HS-27A (cell line): ENCODE data around the gene LIMK2.
"Not testable (repeated sequence)": the region's sequence is repeated elsewhere in the genome, so short reads cannot be mapped to it uniquely, and the experiment has no call there.

Source experiments
- DNase-seq: peaks from one replicate; pipeline ENCODE4 v3.0.0-alpha.2; 2012; ENCODE audit warnings: low read depth, missing footprints

Gene LIMK2

DNA sequence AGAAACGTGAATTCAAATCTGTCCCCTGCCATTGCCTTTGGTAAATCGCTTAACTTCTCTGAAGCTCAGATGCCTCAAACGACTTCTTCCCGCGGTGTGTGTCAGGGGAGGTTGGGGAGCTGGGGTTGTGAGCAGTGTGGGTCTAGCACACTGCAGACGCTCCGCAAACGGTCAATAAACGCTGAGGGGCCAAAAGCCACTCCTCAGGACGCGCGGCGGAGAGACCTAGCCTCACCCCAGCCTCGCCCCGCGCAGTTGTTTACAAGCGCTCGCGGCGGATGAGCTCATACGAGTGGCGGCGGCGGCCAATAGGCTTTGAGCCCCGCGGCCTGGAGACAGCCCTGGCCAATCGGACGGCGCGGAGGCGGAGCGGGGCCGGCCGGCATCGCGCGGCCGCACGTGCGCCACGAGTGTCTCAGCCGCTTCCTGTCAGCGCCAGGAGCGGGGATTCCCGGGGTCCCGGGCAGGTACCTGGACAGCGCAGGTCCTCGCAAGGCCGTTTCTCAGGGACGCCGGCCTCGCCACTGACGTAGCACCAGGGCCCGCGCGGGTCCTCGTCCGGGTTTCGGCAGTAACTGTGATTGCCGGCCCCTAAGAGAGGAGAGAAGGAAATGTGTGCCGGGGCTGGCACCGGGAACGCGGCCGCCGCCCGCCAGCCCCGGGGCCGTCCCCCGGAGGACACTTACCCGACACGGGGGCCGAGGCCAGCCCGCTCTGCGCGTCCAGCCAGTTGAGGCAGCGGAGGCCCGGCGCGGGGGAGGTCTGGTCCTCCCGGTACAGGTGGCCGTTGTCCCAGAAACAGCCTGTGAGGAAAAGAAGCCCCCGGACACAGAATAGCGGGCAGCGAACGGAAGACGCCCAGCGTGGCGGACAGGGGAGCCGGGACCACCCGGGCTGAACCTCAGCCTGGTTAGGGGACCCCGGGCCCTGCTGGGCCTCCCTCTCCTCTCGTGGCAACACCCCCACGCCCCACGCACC lies 78.7 kb downstream of the LIMK2 start:
- DNase-seq, result peak; percentile 36

DNA sequence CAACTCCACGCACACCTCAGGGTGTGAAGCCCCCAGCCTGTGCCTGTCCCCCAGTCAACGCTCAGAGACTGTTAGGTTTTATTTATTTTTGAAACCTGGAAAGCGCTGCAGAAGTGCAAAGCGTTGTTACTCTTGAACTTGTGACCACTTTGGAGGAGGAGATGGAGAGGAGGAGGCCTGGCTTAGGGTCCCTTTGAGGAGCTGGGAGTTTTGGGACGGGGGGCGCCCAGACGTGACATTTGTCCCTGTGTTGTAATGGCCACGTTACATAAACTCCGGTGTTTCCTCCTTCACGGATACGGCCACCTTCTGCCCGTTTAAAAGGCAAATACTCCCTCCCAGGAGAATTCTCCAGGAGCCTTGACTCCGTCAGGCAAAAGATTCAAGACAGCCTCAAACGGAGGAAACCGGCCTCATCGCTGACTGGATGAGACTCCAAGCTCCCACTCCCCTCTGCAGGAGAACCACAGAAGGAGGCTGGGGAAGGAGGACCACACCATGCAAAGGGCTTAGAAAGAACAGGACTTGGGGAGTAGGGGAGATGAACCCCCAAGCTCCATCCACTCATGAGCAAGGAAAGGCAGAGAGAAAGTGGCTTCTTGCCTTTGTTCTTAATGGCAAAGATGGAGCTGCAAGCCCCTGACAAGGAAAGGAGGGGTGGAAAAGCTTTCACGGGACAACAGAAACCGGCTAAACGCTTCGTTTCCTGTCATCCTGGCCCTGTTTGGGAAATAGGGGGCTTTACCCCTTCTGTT lies 79.6 kb downstream of the LIMK2 start:
- no peak for DNase-seq

DNA sequence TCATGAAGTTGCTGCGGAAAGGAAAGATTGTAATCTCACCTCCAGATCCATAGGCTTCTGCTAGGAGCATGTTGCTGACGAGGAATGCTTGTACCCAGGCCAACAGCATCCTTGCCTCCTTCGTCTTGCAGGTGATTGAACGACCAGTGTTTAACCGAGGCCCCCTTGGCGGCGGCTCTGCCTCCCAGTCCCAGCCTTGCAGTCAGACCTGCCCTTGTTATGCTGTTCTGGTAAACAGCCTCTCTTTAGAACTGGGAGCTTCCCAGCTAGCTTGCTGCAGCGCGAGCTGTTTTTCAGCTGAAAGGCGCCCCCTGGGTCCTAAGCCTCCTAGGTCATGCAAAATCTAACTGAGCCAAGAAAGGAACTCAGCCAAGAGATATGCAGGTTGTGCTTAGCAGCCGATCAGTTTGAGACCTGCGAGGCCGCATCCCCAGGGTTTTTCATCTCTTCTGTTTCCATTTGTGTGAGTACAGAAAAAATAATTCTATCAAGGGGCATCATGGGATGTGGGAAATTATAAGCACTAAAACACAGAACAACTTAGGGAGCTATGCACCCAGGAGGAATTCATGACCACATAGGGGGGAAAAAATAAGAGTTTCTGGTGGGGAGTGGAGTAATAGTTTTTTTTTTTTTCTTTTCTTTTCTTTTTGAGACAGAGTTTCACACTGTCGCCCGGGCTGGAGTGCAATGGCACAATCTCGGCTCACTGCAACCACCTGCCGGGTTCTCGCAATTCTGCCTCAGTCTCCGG lies 80.3 kb downstream of the LIMK2 start, which contains the start of gene PIK3IP1:
Gene PIK3IP1 (minus strand): TSS at position 253 of the 754 bp plus-strand sequence. CDS start 144 bp downstream, at position 109.
- peak; percentile 49 for DNase-seq

DNA sequence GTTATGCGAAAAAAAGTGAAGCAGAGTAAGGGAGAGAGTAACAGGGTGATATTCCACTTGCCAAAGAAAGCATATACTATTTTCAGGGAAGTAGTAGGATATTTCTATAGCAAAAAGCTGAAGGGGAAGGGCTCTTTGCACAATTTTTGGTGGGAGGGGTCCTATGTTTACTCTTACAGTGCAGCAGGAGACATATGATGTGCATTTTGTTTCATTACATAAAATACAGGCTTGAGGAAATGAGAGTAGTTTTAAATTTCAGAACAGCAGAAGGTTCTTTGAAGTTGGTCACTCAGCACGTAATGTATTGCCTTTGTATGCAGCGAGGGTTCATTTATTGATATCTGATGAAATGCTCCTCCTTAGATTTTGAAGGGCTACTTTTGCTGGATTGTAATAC lies 83.3 kb downstream of the LIMK2 start:
- DNase-seq, result no peak

DNA sequence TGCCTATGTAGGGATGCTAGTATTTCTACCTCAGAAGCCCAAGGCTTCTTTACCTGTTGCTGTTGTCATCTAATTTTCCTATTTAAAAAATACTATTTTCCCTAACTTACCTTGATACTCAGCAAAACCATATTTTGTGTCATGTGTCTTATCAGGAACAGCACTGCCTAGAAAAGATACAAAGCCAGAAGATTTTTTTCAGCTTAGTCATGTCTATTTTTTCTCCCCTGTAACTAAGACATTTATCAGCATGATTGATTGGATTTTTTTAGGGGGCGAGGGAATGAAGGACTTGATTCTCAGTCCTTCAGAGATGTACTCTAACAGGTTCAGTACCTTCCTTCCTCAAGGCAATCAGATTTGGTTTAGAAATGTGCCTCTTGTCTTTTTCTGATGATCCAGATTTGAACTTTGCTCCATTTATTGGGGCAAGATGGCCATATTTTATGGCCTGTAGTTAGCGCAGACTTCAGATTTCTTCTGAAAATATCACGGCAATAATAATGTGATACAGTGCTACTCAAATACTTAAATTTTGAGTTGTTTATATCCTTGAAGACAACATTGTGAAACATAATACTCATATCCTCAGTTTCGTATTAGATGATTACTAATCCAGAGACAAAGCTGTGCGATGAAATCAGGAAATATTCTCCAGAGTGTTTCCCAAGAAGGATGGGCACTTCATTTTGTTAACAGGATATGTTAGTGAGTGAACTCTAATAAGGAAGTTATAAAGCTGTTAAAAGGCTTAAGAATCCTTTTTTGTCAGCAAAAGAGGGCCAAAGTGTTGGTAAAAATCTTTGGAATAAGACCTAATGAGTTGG lies 83.9 kb downstream of the LIMK2 start:
- no peak for DNase-seq

DNA sequence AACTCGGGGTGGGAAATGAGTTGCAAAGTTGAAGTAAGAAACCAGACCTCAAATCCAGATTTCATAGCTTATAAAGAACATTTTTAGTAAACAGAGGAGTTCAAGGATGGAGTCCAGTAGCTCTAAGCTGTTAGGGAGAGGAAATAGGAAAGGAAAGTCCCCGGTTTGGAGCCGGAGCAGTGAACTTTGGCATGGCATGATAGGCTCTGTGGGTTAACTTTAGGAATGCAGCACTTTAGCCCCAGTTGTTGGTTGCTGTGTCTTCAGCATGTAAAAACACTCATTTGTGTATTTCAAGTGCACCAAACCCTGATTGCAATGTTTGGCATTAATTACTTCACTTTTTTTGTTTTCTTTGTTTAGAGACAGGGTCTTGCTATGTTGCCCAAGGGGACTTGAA lies 88.8 kb downstream of the LIMK2 start:
- DNase-seq, result no peak

DNA sequence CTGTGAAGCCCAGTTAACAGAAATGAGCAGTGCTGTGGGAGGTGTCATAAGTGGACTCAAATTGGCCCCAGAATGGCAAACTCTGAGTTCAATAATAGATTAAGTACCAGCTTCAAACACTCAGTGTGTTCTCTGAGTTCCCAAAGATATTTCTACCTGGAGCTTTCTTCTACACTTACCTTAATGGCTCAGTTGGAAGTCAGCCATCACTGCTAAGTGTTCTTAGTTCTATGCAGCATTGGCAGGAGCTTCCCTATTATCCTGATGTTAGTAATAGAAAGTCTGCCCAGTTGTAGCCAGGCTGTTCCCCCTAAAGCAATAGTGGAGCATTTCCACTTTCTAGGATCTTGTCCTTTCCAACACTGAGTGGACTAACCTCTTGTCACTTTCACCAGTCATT lies 89.9 kb downstream of the LIMK2 start:
- no peak for DNase-seq

DNA sequence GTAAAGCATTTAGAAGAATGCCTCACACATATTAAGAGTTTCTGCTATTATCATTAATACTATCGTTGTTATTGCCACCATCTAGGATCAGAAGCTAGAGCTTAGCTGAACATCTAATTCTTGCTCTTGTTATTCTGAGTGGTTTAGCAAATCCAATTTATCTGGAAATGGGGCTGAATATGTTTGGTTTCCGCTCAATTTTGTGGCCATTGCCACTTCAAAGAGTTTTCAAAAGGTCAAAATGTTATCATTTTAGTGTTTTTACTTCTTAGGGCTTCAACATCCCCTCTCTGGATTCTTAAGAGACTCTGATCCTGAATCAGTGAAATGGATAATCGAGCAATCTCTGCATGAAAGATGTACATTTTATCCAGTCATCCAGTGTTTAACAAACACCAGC lies 90.4 kb downstream of the LIMK2 start:
- DNase-seq, result no peak

DNA sequence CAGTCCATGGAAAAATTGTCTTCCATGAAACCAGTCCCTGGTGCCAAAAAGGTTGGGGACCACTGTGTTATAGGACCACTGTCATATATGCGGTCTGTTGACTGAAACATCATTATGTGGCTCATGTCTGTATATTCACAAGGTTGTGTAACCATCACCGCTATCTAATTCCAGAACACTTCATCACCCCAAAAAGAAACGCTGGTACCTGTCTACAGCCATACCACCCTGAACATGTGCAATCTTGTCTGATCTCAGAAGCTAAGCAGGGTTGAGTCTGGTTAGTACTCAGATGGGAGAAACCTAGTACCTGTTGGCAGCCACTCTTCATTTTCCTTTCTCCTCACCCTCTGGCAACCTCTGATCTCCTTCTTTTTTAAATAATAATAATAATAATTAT lies 93.1 kb downstream of the LIMK2 start:
- DNase-seq, result no peak

DNA sequence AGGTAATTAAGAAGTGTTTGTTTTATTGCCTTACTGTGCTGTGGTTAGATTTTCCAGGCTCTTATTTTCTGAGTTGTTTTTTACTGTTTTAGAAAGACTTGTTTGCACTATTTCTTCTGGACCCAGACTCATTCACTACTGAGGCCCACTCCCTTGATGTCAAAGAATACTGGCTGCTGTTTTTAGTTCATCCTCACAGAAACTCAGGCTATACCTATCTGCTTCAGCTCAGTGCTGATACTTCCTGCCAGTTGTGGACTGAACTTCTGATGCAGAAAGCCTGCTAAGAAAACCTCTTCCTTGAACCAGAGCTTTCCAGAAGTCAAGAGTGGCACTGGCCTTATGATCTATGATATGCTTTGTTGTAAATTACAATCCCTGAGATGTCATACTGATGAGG lies 96.1 kb downstream of the LIMK2 start:
- no peak for DNase-seq

DNA sequence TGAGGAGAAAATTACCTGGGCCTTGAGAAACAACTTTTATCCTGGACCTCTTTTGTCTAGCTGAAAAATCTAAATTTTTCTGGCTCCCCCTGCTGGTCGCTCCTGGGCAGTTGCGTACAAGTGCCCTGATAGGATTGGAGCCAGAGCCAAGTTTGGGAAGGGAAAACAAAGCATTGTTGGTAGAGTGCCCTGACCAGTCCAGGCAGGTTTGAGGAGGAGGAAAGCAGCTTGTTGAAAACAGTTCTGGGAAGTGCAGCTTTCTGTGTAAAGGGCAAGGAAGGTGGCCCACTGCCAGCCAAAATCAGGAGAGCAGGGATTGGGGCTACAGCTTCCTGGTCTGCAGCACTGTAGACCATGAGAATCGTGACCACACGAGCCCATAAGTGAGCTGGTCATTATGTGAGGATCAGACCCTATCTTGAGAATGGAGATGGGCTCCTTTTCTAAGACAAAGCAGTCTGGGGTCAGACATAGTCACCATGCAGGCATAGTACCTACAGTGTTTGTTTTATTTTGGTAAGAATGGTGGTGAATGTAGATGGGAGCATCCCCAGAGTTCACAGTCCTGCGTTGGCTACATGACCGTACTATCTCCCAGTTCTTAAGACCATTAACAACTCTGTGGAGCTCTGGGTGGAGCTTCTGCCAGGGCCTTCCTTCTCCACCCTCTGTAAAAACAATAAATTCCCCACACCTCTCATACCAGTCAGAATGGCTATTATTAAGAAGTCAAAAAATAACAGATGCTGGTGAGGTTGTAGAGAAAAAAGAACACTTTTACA lies 101.5 kb downstream of the LIMK2 start:
- no peak for DNase-seq

DNA sequence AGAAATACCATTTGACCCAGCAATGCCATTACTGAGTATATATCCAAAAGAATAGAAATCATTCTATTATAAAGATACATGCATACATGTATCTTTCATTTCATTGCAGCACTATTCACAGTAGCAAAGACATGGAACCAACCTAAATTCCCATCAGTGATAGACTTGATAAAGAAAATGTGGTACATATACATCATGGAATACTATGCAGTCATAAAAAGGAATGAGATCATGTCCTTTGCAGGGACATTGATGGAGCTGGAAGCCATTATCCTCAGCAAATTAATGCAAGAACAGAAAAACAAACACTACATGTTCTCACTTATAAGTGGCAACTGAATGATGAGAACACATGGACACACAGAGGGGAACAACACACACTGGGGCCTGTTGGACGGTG lies 102.1 kb downstream of the LIMK2 start:
- DNase-seq, result not testable (repeated sequence)

DNA sequence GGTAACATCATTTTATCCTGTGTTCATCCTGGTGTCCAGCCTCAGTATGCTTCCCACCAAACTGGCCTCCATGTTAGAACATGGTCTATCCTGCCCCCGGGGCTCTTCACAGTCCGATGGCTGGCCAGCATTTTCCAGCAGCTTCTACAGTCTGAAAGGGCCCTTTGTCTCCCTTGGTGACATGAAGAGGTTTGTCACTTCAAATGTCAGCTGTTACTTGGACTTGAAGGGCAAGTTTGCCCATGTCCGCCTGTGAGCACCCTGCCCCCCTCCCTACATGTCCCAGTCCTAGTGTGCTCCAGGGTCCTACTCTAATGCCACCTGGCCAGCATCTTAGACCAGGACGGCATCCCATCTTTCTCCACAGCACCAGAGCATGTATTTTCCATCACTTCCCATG lies 109.3 kb downstream of the LIMK2 start:
- DNase-seq, result no peak

DNA sequence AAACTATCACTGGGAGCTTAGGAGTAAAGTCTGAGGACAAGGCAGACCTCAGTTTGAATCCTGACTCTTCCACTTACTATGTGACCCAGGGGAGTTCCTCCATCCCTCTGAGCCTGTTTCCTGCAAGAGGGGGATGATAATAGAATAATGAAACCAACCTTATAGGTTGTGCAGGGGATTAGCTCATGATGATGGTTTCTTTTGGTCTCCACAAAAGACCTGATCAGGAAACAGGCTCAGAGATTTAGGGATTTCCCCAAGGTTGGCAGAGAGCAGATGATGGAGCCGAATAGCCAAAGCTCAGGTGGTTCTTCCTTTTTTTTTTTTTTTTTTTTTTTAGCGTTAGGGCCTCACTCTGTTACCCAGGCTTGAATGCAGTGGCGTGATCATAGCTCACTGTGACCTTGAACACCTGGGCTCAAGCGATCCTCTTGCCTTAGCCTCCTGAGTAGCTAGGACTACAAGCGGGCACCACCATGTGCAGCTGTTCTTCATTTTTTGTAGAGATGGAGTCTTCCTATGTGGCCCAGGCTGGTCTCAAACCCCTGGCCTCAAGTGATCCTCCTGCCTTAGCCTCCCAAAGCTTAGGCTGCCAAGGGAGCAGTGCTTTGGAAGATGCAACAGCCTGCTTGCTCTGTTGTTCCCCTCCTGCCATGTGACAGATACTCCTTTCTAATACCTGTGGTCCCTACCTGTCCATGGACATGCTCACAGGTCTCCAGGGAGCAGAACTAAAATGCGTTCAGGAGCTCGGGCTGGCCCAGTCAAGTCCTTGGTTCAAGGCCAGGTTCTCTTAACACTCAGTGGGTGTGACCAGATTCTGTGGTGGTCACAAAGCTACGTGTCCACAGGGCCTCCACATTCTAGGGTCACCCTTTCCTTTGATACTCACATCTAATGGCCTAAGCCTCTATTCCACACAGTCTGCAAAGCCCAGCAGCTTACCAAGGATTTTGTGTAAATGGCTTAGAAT lies 111.8 kb downstream of the LIMK2 start:
- no peak for DNase-seq

DNA sequence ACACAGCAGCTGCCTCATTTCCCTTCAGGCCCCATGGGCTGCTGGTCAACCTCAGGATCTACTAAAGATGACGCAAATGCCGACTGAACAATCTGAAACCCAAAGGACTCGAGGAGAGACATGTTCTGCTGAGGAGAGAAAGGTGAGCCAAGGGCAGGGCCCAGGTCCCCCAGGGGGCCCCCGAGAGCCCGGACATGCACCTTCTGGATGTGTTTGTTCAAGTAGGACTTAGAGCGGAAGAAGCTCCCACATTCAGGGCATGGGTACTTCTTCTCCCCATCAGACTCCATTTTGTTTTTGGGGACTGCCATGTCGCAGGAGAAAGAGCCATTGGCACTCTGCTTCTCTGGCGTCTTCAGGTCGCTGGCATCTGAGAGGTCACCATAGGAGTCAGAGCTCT lies 114.8 kb downstream of the LIMK2 start:
- no peak for DNase-seq

DNA sequence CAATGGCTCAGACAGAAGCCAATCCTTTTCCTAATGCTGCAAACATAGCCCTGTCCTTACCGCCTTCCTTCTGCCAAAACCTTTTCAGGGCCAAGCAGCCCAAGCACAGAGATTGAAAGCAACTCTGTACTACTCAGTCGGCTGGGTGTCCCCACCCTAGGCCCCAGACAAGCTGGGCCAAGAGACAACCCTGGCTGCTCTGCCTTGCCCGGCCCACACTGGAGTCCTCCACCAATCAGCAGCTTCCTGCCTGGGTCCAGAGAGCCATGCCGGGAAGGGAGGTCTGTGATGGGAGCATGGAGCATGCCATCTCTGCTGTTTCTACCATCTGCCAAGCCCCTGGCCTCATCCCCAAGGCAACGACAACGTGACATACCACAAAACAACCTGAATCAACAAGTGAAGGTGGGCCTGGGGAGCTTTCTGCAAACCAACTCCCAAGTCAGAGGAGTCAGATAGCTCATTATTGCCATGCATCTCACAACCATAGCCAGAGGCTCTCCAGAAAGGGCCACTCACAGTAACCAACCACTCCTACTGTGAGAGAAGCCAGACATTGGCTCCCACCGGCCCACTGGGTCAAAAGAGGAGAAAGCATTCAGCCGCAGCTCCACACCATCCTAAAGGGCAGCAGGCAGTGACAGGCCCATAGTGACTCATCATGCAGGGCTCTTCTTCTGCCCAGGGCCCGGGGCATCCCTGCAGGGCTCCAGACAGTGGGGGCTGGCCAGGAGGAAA lies 115.9 kb downstream of the LIMK2 start:
- DNase-seq, result no peak

DNA sequence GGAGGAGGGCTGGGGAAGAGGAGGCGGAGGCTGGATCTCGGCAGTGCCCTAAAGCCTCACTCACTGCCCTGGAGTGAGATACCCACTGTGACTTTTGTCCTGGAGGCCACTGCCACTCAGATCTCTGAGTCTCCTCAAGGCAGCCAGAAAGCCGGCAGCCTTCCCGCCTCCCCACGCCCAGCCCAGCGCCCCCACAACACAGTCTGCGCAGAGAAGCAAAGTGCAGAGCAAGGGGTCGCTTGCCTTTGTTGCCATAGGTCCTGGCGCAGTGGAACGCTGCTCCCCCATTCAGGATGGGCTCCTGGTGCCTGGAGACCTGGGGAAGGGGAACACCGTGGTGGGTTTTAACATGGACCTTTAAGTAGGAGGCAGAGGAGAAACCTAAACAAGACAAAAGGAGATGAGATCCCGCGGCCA lies 116.5 kb downstream of the LIMK2 start:
- no peak for DNase-seq

DNA sequence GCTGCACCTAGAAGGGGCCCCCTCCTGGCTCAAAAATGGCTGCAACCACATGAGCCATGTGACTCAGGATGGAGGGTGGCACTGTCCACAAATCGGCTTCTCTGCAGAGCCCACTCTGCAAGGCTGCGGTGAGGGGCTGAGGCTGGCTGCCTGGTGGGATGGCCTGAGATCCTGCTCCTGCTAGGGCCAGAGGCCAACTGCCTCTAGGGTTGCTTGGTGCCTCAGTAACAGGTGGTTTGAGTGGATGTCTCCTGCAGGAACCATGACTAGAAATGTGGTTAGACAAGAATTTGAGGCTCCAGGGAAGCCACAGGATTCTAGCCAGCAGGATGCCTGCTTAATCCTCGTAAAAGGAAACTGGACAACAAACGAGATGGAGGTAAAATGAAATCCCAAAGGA lies 116.9 kb downstream of the LIMK2 start:
- no peak for DNase-seq
